Stimulated activated naive CD8-positive, alpha-beta T cell treated with anti-CD3 and anti-CD28 coated beads, Interleukin-15, amount 100 ng/mL, for 72 hours (primary cell): ENCODE data around the gene SMPX.
"Not testable (repeated sequence)": the region's sequence is repeated elsewhere in the genome, so short reads cannot be mapped to it uniquely, and the experiment has no call there.

Experiments
- ATAC-seq: fragments of 150-1000 bp; cut with Tn5 transposase; 2 replicates; pipeline ENCODE4 v1.10.0; 2021; ENCODE audit warnings: mild to moderate bottlenecking, moderate library complexity
- DNase-seq, 2 donors: peaks; one replicate each; pipeline ENCODE4 v3.0.0; 2021 to 2022
- H3K27ac Mint-ChIP-seq, 2 donors: one replicate each; pipeline ENCODE4 v1.8.0; 2022; ENCODE audit warnings: mild to moderate bottlenecking in 2 of 2, mixed read lengths in 2 of 2, moderate library complexity in 2 of 2
- H3K27me3 Mint-ChIP-seq: one replicate; pipeline ENCODE4 v1.8.0; 2022; ENCODE audit warnings: mixed read lengths
- H3K4me1 Mint-ChIP-seq: one replicate; pipeline ENCODE4 v1.8.0; 2022; ENCODE audit warnings: mild to moderate bottlenecking, mixed read lengths
- H3K4me3 Mint-ChIP-seq, 2 donors: one replicate each; pipeline ENCODE4 v1.8.0; 2022; ENCODE audit warnings: mild to moderate bottlenecking in 2 of 2, mixed read lengths in 2 of 2, moderate library complexity in 1 of 2
- H3K9me3 Mint-ChIP-seq, 2 donors: one replicate each; pipeline ENCODE4 v1.8.0; 2022; ENCODE audit warnings: mixed read lengths in 2 of 2

The SMPX gene

DNA sequence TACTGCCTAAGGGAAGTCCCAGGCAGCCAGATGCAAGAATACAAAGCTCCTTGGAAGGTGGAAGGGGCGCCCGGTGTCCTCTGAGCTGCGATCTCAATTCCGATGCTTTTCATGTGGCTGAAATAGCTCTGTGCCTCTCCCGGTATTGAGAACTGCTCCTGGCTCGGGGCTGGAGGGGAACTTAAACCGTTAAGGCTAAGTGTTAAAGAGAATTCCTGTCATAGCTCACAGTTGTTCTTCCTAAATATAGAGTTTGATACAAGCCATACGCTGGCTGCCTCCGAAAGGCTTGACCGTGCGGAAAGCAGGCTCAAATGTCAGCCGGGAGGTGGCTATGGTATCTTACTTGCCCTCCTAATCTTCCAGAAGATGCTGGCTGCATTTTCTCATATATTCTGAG lies at the start of gene SMPX:
TSS of gene SMPX (minus strand) at position 157 of the 400 bp plus-strand sequence. CDS start 3,826 bp downstream, outside the sequence.
- H3K4me1 Mint-ChIP-seq = no peaks in the 10 kb centered on the region
- no peak for DNase-seq
- no peaks in the 10 kb centered on the region for H3K9me3 Mint-ChIP-seq

DNA sequence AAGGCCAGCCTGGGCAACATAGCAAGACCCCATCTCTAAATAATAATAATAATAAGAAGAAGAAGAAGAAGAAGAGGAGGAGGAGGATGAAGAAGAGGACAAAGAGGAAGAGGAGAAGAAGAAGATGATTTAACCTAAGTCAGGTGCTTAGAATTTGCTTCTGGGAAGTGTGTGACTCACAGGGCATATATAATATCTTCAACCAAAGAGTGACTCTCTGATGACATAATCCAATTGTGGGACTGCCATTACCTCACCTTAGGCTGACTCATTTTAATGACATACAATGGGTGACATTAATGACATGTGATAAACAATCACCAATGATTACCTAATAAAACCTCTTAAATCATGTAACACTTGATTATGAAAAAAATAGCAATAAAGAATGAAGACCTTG lies 48.8 kb upstream of the SMPX start:
- Mint-ChIP-seq H3K4me1 (no peaks in the 10 kb centered on the region), H3K27ac (no peak overlapping the region), H3K4me3 (no peak overlapping the region), H3K9me3 (no peaks in the 10 kb centered on the region), H3K27me3 (no peaks in the 10 kb centered on the region)
- no peak for DNase-seq
- ATAC-seq = no peak

More for the DNA sequence above, at the start of gene SMPX:
- no peak within 1 kb of the TSS for H3K27ac Mint-ChIP-seq
- H3K27me3 Mint-ChIP-seq = no peaks in the 10 kb centered on the region
- H3K4me3 Mint-ChIP-seq = no peak within 1 kb of the TSS
- no peak for ATAC-seq

DNA sequence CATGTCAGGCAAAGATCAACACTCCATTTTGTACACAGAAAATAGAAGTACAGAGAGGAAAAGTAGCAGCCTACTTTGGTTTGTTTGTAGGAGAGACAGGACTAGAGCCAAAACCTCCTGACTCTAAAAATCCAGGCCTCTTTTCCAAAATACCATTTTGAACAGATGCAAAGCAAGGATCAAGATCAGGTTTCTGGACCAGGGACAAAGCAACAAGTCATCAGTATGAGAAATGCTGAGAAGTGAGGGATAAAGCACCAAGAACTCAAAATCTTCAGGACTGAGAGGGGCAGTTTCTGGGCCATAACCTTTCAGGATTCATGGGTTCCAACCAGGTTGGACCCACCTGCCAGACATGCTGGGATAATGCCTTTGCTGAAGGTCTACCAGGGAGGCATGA lies 44.9 kb upstream of the SMPX start:
- ATAC-seq = no peak
- no peaks in the 10 kb centered on the region for H3K4me1 Mint-ChIP-seq
- no peak for DNase-seq
- no peak overlapping the region for H3K27ac Mint-ChIP-seq
- H3K9me3 Mint-ChIP-seq = no peaks in the 10 kb centered on the region
- H3K27me3 Mint-ChIP-seq = no peaks in the 10 kb centered on the region
- no peak overlapping the region for H3K4me3 Mint-ChIP-seq

DNA sequence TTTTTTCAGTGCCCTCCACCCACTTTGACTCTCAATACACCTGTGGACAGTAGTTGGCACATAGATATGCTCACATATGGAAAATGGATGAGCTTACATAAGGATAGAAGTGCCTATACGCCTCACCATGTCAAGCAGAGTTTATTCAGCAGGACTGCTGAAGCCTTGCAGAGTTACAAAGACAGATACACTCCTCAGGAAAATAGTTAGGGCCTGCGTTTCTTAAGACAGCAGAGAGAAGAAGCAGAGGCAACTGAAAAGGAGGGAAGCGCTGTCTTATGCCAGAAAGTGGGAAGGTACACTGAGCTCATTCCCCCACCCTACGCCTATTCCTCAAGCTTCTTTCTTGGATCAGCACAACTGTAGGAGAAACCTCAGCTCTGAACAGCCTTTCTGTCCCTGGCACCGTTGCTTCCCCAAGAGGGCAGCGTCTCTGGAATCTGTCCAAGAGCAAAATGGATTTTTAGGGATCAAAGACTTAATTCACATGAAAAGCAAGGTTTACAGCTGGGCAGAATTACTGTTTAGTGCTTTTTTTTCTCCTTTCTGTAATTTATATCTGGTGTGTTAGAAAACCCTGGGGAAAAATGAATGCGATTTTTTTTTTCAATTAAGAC lies 44.2 kb upstream of the SMPX start:
- Mint-ChIP-seq H3K4me3 (no peak overlapping the region), H3K4me1 (no peaks in the 10 kb centered on the region), H3K27me3 (no peaks in the 10 kb centered on the region), H3K27ac (no peak overlapping the region), H3K9me3 (no peaks in the 10 kb centered on the region)
- ATAC-seq (no peak), DNase-seq (no peak)

DNA sequence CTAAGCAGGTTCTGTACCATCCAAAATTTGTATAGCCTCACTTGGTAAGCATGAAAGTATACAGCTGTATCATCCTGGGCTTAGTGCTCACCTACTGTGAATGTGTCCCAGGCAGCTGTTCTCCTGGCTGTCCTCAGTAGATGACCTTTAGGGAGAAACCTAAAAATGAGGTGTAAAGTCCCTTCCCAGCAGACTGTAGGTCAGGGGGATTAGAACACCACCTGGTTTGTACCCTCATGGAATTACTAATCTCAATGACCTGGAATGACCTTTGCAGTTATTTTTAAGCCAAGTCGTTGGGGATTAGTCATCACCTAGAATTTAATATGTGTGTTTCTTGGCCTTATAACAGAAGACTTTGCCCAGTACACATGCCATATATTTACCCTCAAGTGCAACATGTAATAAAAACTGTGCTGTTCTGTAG lies 42.4 kb upstream of the SMPX start:
- no peaks in the 10 kb centered on the region for H3K9me3 Mint-ChIP-seq

DNA sequence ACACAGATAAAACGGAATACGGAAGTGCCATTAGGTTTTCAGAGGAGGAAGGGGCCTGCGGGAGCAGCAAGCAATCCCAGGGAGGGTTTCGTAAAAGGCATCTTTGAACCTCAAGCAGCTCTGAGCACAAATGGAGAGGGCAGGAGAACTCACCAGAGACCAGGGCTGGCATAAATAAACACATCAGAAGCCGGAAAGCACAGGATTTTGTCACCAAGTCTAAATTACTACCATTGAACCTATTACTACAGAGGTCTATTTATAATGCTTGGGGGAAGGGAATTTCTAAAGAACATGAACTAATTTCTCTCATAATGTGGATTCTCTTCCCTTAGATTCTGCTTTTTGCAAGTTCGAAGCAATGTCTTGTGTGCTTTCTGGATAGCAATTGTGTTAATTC lies 41.9 kb upstream of the SMPX start:
- no peaks in the 10 kb centered on the region for H3K4me1 Mint-ChIP-seq
- H3K4me3 Mint-ChIP-seq = no peak overlapping the region
- H3K27me3 Mint-ChIP-seq = no peaks in the 10 kb centered on the region
- no peaks in the 10 kb centered on the region for H3K9me3 Mint-ChIP-seq
- H3K27ac Mint-ChIP-seq = no peak overlapping the region
- DNase-seq (no peak), ATAC-seq (no peak)

More for the DNA sequence above, 42.4 kb upstream of the SMPX start:
- DNase-seq (no peak), ATAC-seq (no peak)
- Mint-ChIP-seq H3K4me1 (no peaks in the 10 kb centered on the region), H3K27ac (no peak overlapping the region), H3K27me3 (no peaks in the 10 kb centered on the region), H3K4me3 (no peak overlapping the region)

DNA sequence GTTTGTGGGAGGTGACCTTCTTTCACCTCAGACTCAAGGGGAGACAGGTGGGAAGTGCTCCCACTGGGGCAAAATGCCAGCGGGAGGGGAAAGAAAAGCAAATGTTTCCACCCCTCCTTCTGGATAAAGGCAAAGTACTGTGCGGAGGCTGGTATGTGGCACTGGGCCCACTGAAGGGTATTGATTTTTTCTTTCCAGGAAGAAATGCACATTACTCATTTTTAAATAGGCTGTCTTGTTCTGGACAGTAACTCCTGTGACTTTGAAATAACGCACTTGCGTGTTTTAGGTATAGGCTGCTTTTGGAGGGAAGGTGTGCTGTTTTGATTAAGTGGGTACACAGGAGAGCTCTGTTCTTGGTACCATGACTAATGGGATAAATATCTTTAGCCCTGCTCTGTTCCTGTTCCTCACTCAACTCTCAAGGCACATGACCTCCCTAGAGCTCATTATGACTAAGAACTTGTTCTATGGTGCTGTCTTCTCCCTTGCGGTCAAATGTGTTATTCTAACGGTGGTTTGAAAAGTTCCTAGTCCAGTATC lies 40.8 kb upstream of the SMPX start:
- Mint-ChIP-seq H3K27ac (no peak overlapping the region), H3K9me3 (no peaks in the 10 kb centered on the region), H3K4me1 (no peaks in the 10 kb centered on the region), H3K4me3 (no peak overlapping the region), H3K27me3 (no peaks in the 10 kb centered on the region)
- DNase-seq = no peak
- ATAC-seq = no peak

DNA sequence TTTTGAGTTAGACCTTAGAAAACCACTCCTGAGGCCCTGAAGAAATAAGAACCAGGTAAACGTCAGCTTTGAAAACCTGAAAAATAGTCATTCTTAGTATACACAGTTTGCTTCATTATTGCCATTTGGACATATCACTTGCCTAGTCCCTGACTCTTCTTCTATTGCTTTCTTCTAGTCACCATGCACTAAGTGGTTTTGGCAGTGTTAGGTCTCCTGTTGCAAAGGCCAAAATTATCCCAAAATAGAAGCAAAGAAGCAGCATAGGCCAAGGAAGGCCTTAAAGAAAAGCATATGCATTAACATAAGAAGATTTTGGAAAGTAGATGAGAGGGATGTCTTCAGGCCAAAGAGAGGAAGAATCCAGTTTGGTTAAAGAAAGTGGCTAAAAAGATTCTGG lies 24.1 kb upstream of the SMPX start:
- no peaks in the 10 kb centered on the region for H3K9me3 Mint-ChIP-seq
- ATAC-seq = no peak
- DNase-seq = no peak
- no peak overlapping the region for H3K4me3 Mint-ChIP-seq
- H3K27ac Mint-ChIP-seq = no peak overlapping the region
- peaks cover 14% of the 10 kb centered on the region for H3K4me1 Mint-ChIP-seq
- no peaks in the 10 kb centered on the region for H3K27me3 Mint-ChIP-seq

DNA sequence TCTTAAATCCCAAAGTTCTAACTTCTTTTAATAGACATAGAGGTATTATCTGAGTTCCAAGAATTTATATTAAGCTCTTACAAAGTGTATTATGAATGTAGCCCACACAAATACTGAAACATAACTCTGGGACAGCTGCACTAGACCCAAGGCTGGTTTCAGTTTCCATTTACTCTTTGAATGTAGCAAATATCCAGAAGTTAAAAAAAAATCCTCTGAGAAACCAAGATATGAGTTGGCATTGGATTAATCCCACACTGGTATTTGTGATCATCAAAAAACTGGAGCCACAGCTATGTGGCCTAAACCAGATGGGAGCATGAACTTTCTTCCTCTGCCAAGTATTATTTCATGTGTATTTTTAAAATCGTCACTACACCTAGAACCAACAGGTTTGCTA lies 23.6 kb upstream of the SMPX start:
- H3K4me3 Mint-ChIP-seq = no peak overlapping the region
- H3K4me1 Mint-ChIP-seq = peaks cover 14% of the 10 kb centered on the region
- no peaks in the 10 kb centered on the region for H3K27me3 Mint-ChIP-seq
- ATAC-seq = no peak
- no peaks in the 10 kb centered on the region for H3K9me3 Mint-ChIP-seq
- no peak overlapping the region for H3K27ac Mint-ChIP-seq
- no peak for DNase-seq

DNA sequence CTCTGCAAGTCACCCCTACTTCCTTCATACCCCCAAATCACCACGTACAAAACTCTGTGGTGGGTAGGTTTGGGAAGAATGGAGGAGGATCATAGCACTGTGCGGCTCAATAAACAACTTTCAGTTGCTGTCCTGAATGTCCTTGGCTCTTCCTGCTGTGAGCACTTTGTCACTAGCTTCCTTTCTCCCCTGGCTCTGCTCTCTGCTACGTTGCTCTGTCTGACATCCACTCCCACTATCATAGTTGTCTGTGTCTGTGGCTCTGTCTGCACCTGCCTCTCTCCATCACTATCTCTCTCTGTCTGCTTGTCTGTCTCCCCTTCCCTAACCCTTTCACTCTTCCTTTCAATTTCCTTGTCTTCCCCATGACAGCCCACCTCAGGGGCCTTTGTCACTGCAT lies 21.2 kb upstream of the SMPX start:
- DNase-seq (no peak), ATAC-seq (peak; percentile 26)
- peaks cover 14% of the 10 kb centered on the region for H3K4me1 Mint-ChIP-seq
- no peak overlapping the region for H3K4me3 Mint-ChIP-seq
- no peaks in the 10 kb centered on the region for H3K27me3 Mint-ChIP-seq
- H3K9me3 Mint-ChIP-seq = no peaks in the 10 kb centered on the region
- H3K27ac Mint-ChIP-seq = no peak overlapping the region

DNA sequence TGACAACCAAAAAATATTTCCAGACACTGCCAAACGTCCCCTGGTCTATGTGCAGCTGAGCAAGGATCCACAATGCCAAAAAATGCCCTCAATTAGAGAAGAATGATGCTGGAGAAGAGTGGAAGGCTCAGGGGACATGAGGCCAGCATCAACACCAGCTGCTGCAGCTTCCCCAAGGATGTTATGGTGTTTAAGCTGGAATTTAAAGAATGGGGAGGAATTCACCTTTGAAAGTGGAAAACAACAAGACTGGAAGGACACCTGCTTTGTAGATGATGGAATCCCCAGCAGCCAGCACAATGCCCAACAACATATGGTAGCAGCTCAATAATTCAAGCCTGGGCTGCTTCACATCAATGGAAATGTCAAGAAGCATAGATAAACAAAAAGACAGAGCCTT lies 20.3 kb upstream of the SMPX start:
- ATAC-seq (no peak), DNase-seq (no peak)
- peaks cover 20% of the 10 kb centered on the region for H3K4me1 Mint-ChIP-seq
- no peaks in the 10 kb centered on the region for H3K27me3 Mint-ChIP-seq
- H3K27ac Mint-ChIP-seq = no peak overlapping the region
- no peak overlapping the region for H3K4me3 Mint-ChIP-seq
- no peaks in the 10 kb centered on the region for H3K9me3 Mint-ChIP-seq

DNA sequence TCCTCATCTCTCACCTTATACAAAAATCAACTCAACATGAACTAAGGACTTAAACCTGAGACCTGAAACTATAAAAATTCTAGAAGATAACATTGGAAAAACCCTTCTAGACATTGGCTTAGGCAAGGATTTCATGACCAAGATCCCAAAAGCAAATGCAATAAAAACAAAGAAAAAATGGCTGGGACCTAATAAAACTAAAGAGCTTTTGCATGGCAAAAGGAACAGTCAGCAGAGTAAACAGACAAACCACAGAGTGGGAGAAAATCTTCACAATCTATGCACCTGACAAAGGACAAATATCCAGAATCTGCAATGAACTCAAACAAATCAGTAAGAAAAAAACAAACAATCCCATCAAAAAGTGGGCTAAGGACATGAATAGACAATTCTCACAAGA lies 17.2 kb upstream of the SMPX start:
- not testable (repeated sequence) for H3K9me3 Mint-ChIP-seq, H3K27me3 Mint-ChIP-seq, H3K27ac Mint-ChIP-seq, ATAC-seq, DNase-seq, H3K4me3 Mint-ChIP-seq
- H3K4me1 Mint-ChIP-seq = peaks cover 36% of the 10 kb centered on the region

DNA sequence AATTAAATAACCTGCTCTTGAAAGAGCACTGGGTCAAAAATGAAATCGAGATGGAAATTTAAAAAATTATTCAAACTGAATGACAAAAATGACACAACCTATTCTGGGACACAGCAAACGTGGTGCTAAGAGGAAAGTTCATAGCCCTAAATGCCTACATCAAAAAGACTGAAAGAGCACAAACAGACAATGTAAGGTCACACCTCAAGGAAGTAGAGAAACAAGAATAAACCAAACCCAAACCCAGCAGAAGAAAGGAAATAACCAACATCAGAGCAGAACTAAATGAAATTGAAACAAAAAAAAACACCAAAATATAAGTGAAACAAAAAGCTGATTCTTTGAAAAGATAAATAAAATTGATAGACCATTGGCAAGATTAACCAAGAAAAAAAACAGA lies 15.1 kb upstream of the SMPX start:
- H3K27ac Mint-ChIP-seq = peak overlapping the region in 1 of 2 donors; percentile 66
- H3K9me3 Mint-ChIP-seq, H3K27me3 Mint-ChIP-seq, ATAC-seq, DNase-seq: not testable (repeated sequence)
- peaks cover 27% of the 10 kb centered on the region for H3K4me1 Mint-ChIP-seq
- H3K4me3 Mint-ChIP-seq = peak overlapping the region; percentile 20 to 21

DNA sequence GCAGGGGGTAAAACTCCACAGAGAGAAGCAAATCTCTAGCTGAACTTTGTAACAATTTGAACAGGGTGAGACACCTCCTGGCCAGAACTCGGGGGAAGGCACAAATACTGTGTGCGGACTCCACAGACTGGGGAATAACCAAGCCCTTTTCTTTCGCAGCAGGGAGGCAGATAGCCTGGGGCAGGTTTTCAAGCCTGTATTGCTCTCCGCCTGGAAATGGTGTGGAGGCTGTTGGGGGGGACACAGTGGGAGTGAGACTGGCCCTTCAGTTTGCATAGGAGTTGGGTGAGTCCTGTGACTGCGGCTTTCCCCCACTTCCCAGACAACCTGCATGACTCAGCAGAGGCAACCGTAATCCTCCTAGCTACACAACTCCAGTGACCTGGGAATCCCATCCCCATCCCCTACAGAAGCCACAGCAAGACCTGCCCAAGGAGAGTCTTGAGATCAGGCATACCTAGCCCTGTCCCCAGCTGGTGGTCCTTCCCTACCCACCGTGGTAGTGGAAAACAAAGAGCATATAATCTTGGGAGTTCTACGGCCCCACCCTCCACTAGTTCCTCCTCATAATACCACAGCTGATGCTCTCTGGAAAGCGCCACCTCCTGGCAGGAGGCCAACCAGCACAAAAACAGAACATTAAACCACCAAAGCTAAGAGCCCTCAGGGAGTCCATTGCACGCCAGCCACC lies 12.9 kb upstream of the SMPX start:
- Mint-ChIP-seq H3K4me3 (no peak overlapping the region), H3K27me3 (no peaks in the 10 kb centered on the region), H3K9me3 (peaks cover 0 to 6% of the 10 kb centered on the region in 2 donors), H3K27ac (no peak overlapping the region), H3K4me1 (peaks cover 27% of the 10 kb centered on the region)
- DNase-seq (no peak), ATAC-seq (no peak)

DNA sequence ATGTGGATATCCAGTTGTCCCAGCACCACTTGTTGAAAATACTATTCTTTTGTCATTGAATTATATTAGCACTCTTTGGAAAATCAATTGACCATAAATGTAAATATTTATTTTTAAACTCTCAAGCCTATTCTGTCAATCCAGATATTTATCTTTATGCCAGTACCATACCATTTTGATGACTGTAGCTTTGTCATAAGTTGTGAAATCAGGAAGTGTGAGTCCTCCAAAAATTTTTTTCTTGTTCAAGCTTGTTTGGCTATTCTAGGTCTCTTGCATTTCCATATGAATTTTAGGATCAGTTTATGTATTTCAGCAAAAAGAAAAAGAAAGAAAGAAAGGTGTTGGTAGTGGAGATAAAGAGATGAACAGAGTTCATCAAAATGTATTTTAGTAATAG lies 8.2 kb upstream of the SMPX start:
- Mint-ChIP-seq H3K9me3 (peaks cover 0 to 6% of the 10 kb centered on the region in 2 donors), H3K4me3 (no peak overlapping the region), H3K27me3 (no peaks in the 10 kb centered on the region), H3K27ac (no peak overlapping the region), H3K4me1 (peaks cover 2% of the 10 kb centered on the region)
- no peak for DNase-seq
- ATAC-seq = no peak

DNA sequence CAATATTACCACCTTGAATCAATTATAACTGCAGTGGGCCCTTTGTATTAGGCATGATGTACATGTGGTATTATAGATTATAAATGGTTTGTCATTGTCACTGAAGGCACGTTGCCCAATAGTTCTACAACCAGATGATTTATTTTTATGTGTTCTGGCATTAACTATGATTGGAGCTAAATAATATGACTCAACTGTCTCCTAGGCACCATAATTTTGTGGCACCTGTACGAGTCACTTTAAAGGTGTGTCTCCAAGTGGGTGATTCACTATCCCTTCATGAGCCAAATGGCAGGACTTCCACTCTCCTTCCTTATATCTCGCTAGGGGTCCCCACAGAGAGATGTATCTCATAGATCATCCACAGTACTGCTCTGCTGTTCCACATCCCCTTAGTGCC lies 6.1 kb upstream of the SMPX start:
- Mint-ChIP-seq H3K27ac (no peak overlapping the region), H3K4me3 (no peak overlapping the region), H3K9me3 (peaks cover 0 to 6% of the 10 kb centered on the region in 2 donors), H3K27me3 (no peaks in the 10 kb centered on the region), H3K4me1 (no peaks in the 10 kb centered on the region)
- DNase-seq (no peak), ATAC-seq (no peak)
